Activated CD4-positive, alpha-beta T cell treated with anti-CD3 and anti-CD28 coated beads, Interleukin-2, Interleukin-4, amounts not matched to agents 100 ng/mL and 50 ng/mL, durations not matched to agents 16 hours and 8 hours (primary cell): ENCODE results near the gene SERPINA12.
"Not testable (repeated sequence)": the region's sequence is repeated elsewhere in the genome, so short reads cannot be mapped to it uniquely, and the experiment has no call there.

Source experiments
- DNase-seq: peaks from one replicate; pipeline ENCODE4 v3.0.0-alpha.2; 2020; ENCODE audit warnings: low spot score

The SERPINA12 gene

GRCh38 chr14:94536836-94537235, 27.6 kb upstream of the SERPINA12 start:
- no peak for DNase-seq

GRCh38 chr14:94535506-94535905, 26.2 kb upstream of the SERPINA12 start:
- no peak for DNase-seq

- DNase-seq, result no peak
Observed at GRCh38 chr14:94532447-94532846, 23.2 kb upstream of the SERPINA12 start.

- DNase-seq, result no peak
Observed at GRCh38 chr14:94531187-94531586, 21.9 kb upstream of the SERPINA12 start.

DNA sequence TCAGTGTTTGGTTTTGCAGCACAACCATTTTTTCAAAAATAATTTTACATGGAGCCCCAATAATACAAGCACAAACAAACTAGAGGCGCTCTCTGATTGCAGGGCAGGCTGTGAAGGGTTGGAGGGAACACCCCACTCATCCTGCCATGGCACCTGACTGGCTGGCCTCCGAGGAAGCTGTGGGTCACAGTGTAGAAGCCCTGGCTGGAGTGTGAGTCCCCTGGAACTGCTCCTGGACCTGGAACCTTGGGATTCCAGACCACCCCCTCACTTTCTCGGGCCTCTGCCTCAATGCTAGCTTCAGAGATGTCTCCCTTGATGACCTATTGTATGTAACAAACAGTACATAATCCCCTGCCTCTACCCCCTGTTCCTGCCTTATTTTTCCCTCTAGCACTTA, 14.8 kb upstream of the SERPINA12 start:
- DNase-seq, result no peak

GRCh38 chr14:94523265-94523664, 14.0 kb upstream of the SERPINA12 start:
- DNase-seq, result no peak

- DNase-seq, result no peak
Observed at GRCh38 chr14:94522115-94522724, 13.0 kb upstream of the SERPINA12 start.

DNA sequence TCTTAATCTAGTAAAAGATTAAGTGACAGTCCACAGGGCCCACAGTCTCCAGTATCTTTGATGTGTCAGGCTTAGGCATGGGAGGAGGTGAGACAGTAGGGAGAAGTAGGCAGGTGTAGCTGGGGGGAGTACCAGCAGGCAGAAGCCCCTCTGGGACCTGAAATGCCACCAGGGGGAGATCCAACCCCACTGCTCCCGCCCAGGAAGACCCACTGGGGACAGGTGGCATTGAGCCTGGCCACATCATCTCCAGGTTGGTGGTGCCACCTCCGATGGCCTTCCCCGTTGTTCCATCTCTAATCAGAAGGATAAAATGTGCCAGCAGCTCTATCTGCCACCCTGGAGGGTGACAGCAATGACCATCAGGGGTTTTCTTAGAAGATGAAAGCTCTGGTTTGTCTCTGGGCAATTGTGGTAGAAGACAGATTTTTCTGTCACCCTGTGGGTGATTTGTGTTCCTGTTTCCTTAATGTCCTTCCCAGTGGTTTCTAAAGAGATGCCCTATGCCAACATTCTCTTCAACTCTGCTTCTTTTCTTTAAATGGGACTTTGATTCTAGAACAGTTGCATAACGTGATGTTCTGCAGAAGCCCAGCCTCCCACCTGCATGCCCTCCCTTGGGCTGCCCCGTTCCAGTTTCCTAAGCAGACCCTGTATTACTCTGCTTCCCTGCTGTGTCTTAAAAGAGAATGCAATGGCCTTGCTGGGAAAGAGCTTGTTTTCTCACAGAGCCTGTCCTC, 12.3 kb upstream of the SERPINA12 start:
- no peak for DNase-seq

DNA sequence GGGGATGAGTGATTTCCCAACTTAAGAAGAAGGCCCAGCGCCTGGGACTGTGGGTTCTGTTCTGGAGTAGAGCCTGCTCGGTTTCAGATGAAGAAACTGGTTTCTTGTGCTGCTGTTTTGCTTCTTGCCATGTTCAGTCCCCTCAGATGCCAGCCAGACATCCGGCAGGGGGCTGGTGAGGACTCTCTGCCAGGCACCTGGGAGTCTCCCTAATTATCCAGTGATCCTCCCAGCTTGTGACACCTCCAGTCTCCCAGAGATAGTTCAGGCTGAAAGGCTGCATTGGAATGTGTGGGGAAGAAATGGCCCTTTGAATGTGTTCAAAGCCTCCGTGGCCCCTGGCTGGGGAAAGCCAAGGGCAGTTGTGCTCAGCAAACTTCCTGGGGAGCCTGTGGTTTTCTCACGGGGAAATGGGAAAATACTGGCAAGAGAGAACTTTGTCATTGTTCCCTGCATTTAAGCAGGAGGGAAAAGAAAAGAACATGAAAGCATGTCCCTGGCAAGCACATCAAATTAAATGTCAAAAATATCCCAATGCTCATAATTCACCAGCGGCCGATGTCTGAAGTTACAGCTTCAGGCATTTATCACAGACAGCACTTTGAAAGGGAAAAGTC, 8.5 kb upstream of the SERPINA12 start:
- DNase-seq, result no peak

DNA sequence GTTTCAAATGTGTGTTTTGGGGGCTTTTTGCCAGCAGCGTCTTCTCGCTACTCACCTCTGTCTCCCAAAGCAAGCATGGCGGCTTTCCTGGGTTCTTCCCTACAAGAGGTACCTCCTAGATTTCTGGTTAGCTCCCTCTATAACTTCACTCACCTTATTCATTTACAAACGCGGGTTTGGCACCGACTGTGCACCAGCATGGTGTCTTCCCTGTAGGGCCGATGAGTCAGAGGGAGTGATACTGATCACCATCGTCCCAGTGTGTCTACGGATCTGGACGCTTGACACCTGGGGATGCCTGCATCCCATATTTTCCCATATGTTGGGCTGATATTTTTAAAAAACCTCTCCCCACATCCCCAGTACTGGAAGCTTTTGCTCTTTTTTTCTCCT, 8.0 kb upstream of the SERPINA12 start:
- no peak for DNase-seq

DNA sequence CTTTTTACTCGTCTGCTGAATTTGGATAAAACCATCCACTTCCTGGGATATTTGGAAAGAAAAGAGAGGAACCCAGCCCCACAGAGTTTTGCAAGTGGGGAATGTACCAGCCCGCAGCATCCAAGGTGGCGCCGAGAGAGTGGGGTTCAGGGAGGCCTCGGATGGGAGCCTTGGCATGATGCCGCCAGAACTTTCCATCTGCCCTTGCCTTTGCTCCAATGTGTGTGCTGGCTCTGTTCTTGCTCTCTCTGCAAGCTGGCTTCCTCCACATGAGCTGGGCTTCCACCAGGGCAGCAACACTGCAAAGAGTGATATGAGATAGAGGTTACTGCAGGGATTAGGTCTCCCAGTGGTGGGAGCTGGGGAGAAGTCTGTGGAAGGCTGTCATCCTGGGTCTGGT, 6.6 kb upstream of the SERPINA12 start:
- no peak for DNase-seq

DNA sequence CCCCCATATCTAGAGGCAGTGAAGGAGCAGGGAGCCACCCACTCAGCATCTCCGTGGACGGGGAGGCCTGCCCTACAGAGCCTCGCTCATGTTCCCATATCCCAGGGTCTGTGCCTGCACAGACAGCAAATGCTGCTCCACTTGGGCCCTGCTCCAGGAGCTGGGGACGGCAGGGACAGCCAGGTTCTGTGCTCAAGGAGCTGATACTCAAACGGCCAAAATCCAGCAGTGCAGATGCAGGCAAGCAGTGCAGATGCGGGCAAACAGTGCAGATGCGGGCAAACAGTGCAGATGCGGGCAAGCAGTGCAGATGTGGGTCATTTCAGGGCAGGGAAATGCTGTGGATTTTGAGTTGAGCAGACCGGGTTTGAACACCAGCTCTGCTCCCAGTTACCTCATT, 6.2 kb upstream of the SERPINA12 start:
- DNase-seq, result no peak

GRCh38 chr14:94514351-94514750, 5.1 kb upstream of the SERPINA12 start:
- no peak for DNase-seq

GRCh38 chr14:94510481-94510880, 1.2 kb upstream of the SERPINA12 start:
- DNase-seq, result not testable (repeated sequence)

GRCh38 chr14:94505641-94506040, 3.6 kb downstream of the SERPINA12 start:
- no peak for DNase-seq

GRCh38 chr14:94505206-94505605, 4.1 kb downstream of the SERPINA12 start:
- no peak for DNase-seq

DNA sequence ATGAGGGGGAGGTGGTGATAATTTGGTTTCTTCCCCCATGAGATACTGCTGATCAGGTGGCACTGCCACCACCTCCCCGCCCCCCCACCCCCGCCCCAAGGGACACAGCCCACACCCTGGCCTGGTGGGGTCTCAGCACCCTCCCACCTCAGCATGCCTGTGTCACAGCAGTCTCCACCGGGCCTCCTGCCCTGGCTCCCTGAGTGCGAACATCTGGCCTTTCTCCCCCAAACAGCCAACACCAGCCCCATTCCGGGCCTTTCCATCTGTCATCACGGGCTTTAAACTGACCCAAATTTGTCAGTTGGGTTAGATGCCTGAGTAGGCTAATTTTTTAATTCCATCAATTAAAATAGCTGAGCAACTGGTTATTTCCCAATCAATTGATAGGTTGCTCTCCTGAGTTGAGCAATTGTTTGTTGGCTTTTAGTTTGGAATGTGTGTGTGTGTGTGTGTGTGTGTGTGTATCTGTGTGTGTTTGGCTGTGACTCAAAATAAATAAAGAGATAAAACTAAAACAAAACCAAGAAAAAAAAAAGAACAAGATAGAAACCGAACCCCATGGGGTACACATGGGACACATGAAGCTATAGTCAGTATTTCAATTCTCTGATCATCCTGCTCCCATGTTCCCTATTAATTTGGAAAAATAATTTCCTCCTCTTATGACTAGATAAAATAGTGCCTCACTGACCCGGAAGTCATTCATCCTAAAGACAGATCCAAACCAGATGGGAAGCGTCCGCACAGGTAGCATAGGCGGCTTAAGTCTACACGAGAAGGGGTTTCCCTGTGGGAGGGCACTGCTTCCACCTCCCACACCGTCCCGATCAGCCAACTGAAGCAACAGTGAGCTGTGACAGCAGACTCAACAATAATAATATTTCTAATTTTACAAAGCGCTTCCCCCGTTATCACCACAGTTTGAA, 7.4 kb downstream of the SERPINA12 start:
- no peak for DNase-seq

DNA sequence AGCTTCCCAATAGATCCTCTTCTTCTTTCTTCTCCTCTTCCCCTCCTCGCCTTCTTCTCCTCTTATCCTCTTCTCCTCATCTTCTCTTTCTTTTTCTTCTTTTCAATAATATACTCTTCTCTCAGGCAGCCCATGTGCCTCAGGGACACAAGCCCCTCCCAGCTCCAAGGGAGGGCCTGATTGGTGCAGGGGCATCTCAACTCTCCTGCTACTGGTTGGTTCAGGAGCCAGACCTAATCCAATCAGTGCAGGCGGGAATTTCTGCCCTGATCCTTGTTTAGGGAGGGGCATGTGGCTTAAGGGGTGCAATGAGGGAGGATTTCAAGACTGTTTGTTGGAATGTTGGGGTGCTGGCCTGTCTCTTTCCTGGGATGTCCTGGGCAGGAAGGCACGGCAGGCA, 9.0 kb downstream of the SERPINA12 start:
- DNase-seq, result no peak

DNA sequence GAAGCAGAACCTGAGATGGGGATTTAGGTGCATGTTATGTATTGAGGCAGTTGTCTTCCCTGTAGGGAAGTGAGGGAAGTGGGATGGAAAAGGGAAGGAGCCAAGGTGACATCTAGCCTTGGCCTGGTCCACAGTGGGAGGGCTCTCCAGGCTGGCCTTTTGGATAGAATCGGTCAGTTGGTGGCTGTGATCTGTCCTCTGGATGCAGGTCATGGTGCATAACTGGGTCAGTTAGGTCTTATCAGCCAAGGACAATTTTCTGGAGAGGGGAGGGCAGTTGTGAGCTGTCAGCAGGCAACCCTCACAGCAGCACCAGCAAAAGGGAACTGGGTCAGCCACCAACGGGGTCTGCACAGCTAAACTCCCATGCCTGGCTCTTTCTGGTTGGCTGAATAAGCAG, 9.6 kb downstream of the SERPINA12 start:
- DNase-seq, result no peak

GRCh38 chr14:94498215-94498614, 11.1 kb downstream of the SERPINA12 start:
- no peak for DNase-seq

DNA sequence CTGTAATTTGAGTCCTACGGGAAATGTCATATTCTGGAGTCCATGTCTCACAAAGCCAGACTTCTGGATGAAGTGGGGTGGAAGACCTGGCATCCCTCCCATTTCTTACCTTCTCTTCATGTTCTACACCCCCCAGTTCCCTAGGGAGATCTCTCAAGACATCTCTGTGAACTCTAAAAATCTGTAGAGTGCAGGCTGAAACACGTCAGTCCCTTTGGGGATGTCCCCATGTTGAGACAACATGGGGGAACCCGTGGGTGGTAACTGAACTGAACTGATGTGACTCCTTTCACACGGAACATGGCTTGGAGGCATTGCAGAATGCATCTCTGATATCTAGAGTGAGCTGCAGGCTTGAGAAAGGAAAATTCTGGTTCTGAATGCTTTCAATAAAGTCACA, 15.2 kb downstream of the SERPINA12 start:
- no peak for DNase-seq

GRCh38 chr14:94491511-94491910, 17.8 kb downstream of the SERPINA12 start:
- DNase-seq, result no peak
